Uterus (tissue), 2 donors: Measurements from ENCODE around the gene IFNW1.
"Not testable (repeated sequence)": the region's sequence is repeated elsewhere in the genome, so short reads cannot be mapped to it uniquely, and the experiment has no call there.

Source experiments
- CTCF ChIP-seq, 4 experiments: fragments of 200-600 bp in 2 of 4; fragments of 450-650 bp in 2 of 4; sonication (generic) in 2 of 4; IDR thresholded peaks; one replicate each; pipeline ENCODE4 v1.5.1; 2016 to 2019; ENCODE audit warnings: antibody characterized with exemption in 4 of 4, mild to moderate bottlenecking in 2 of 4, moderate library complexity in 1 of 4
- POLR2A ChIP-seq, 2 donors: fragments of 450-650 bp; IDR thresholded peaks; one replicate each; pipeline ENCODE4 v1.6.1; 2016; ENCODE audit warnings: antibody characterized with exemption in 2 of 2, mild to moderate bottlenecking in 1 of 2, moderate library complexity in 1 of 2

- TF ChIP-seq CTCF, POLR2A (IDR thresholded peaks at IDR 0.05): not testable (repeated sequence)
Observed at GRCh38 chr9:21182810-21183736, 41.4 kb upstream of the IFNW1 start.
